GM23338 (cell line): Measurements from ENCODE around the gene TBX3. TPM values are rescaled to one million over a fixed set of nuclear protein-coding genes. Genes with fewer than 3 reads are reported as not detected.

Source experiments
- ATAC-seq: fragments of 200-7000 bp; cut with Tn5 transposase; 3 replicates; pipeline ENCODE4 v1.9.1; 2020
- DNase-seq: peaks from one replicate; pipeline ENCODE4 v3.0.0-alpha.2; 2015; ENCODE audit warnings: low spot score
- H2AFZ ChIP-seq: fragments of 200-600 bp; sonication (generic); 2 replicates; pipeline ENCODE4 v1.8.0; 2016; ENCODE audit warnings: antibody characterized with exemption, mild to moderate bottlenecking, moderate library complexity
- H3F3A ChIP-seq: fragments of 200-600 bp; sonication (generic); replicated peaks from 2 replicates; pipeline ENCODE4 v1.8.0; 2017; ENCODE audit warnings: antibody characterized with exemption, mixed run types, low read depth
- H3K27ac ChIP-seq: fragments of 200-600 bp; sonication (generic); 2 replicates; pipeline ENCODE4 v1.6.1; 2016; ENCODE audit warnings: low read depth
- H3K27me3 ChIP-seq: fragments of 200-600 bp; sonication (generic); 2 replicates; pipeline ENCODE4 v1.8.0; 2016; ENCODE audit warnings: mild to moderate bottlenecking, mixed run types, moderate library complexity; ENCODE audit not compliant: insufficient read depth
- H3K36me3 ChIP-seq: fragments of 200-600 bp; sonication (generic); 2 replicates; pipeline ENCODE4 v1.8.0; 2016; ENCODE audit warnings: mild to moderate bottlenecking; ENCODE audit not compliant: insufficient read depth
- H3K4me1 ChIP-seq: fragments of 200-600 bp; sonication (generic); 2 replicates; pipeline ENCODE4 v1.8.0; 2016; ENCODE audit warnings: mild to moderate bottlenecking, moderate library complexity; ENCODE audit not compliant: insufficient read depth
- H3K4me2 ChIP-seq: fragments of 200-600 bp; sonication (generic); 2 replicates; pipeline ENCODE4 v1.7.1; 2017; ENCODE audit warnings: mixed run types
- H3K4me3 ChIP-seq: fragments of 200-600 bp; sonication (generic); 2 replicates; pipeline ENCODE4 v1.6.1; 2016; ENCODE audit warnings: mixed run types
- H3K79me2 ChIP-seq: fragments of 200-600 bp; sonication (generic); replicated peaks from 2 replicates; pipeline ENCODE4 v1.8.0; 2017; ENCODE audit warnings: mild to moderate bottlenecking; ENCODE audit not compliant: insufficient read depth
- H3K9me2 ChIP-seq: fragments of 200-600 bp; sonication (generic); 2 replicates; pipeline ENCODE4 v1.8.0; 2017; ENCODE audit not compliant: insufficient read depth
- H4K20me1 ChIP-seq: fragments of 200-600 bp; sonication (generic); replicated peaks from 2 replicates; pipeline ENCODE4 v1.8.0; 2017; ENCODE audit warnings: mild to moderate bottlenecking; ENCODE audit not compliant: insufficient read depth
- H3K27ac Mint-ChIP-seq: 2 replicates; pipeline ENCODE4 v1.8.0; 2020; ENCODE audit warnings: inconsistent platforms, mild to moderate bottlenecking, moderate library complexity, mixed read lengths
- H3K27me3 Mint-ChIP-seq: 3 replicates; pipeline ENCODE4 v1.8.0; 2022; ENCODE audit warnings: low read depth, mild to moderate bottlenecking, moderate library complexity, mixed read lengths, inconsistent platforms; ENCODE audit not compliant: insufficient read depth, poor library complexity
- H3K36me3 Mint-ChIP-seq: 3 replicates; pipeline ENCODE4 v1.8.0; 2021; ENCODE audit warnings: low read depth, mild to moderate bottlenecking, inconsistent platforms, moderate library complexity, mixed read lengths
- H3K4me1 Mint-ChIP-seq: 3 replicates; pipeline ENCODE4 v1.8.0; 2020; ENCODE audit warnings: mild to moderate bottlenecking, inconsistent platforms, mixed read lengths
- H3K4me3 Mint-ChIP-seq: 3 replicates; pipeline ENCODE4 v1.8.0; 2021; ENCODE audit warnings: moderate library complexity, mild to moderate bottlenecking, inconsistent platforms, mixed read lengths
- H3K9me3 Mint-ChIP-seq: 3 replicates; pipeline ENCODE4 v1.8.0; 2020; ENCODE audit warnings: moderate library complexity, mild to moderate bottlenecking, inconsistent platforms, mixed read lengths
- CREB1 ChIP-seq: fragments of 250-450 bp; sonication (Bioruptor Pico); IDR thresholded peaks from 2 replicates; pipeline ENCODE4 v1.5.0; 2020; ENCODE audit warnings: low read depth, mild to moderate bottlenecking, moderate library complexity
- CTCF ChIP-seq, 2 experiments: fragments of 200-600 bp in 1 of 2; sonication (generic) in 1 of 2; conservative IDR thresholded peaks; 2 replicates each; pipeline versions ENCODE4 v1.5.1 to v1.6.1; 2016 to 2017; ENCODE audit warnings: antibody characterized with exemption in 2 of 2, low read depth in 2 of 2, mild to moderate bottlenecking in 2 of 2, moderate library complexity in 1 of 2
- EZH2 ChIP-seq: fragments of 200-600 bp; sonication (generic); IDR thresholded peaks from one replicate; pipeline ENCODE4 v1.8.0; 2017; ENCODE audit warnings: antibody characterized with exemption, mild to moderate bottlenecking, low read depth; ENCODE audit not compliant: unreplicated experiment
- EZH2phosphoT487 ChIP-seq: fragments of 200-600 bp; sonication (generic); IDR thresholded peaks from one replicate; pipeline ENCODE4 v1.8.1; 2018; ENCODE audit warnings: antibody characterized with exemption; ENCODE audit not compliant: unreplicated experiment
- JUNB ChIP-seq: IDR thresholded peaks from one replicate; pipeline ENCODE4 v1.6.1; 2016; ENCODE audit warnings: antibody characterized with exemption; ENCODE audit not compliant: unreplicated experiment
- NANOG ChIP-seq: IDR thresholded peaks from 2 replicates; pipeline ENCODE4 v1.6.1; 2016; ENCODE audit warnings: antibody characterized with exemption, borderline replicate concordance
- POLR2AphosphoS5 ChIP-seq: IDR thresholded peaks from 2 replicates; pipeline ENCODE4 v1.6.1; 2016; ENCODE audit warnings: antibody characterized with exemption, low read depth
- REST ChIP-seq: IDR thresholded peaks from one replicate; pipeline ENCODE4 v1.6.1; 2018; ENCODE audit warnings: antibody characterized with exemption; ENCODE audit not compliant: unreplicated experiment
- STAT1 ChIP-seq: IDR thresholded peaks from one replicate; pipeline ENCODE4 v1.6.1; 2016; ENCODE audit warnings: antibody characterized with exemption; ENCODE audit not compliant: unreplicated experiment
- ZNF114 ChIP-seq: fragments of 250-450 bp; sonication (Bioruptor Pico); IDR thresholded peaks from 2 replicates; pipeline ENCODE4 v1.5.0; 2020; ENCODE audit warnings: mild to moderate bottlenecking, moderate library complexity
- ZNF331 ChIP-seq: fragments of 250-450 bp; sonication (Bioruptor Pico); IDR thresholded peaks from 2 replicates; pipeline ENCODE4 v1.5.0; 2020; ENCODE audit warnings: low read depth, mild to moderate bottlenecking, moderate library complexity
- ZNF462 ChIP-seq: fragments of 250-450 bp; sonication (Bioruptor Pico); IDR thresholded peaks from 2 replicates; pipeline ENCODE4 v1.5.0; 2020; ENCODE audit warnings: mild to moderate bottlenecking, moderate library complexity
- polyA plus RNA-seq: library from polyadenylated mRNA; unstranded; fragments of >200 nt; fragmentation: Nextera tagmentation; extraction: Ambion mirVana; gene quantifications from 2 replicates; pipeline ENCODE4 v1.2.1, GENCODE V29; 2016
- total RNA-seq: library from RNA; depleted of rRNA; stranded (reverse); fragments of >200 nt; shearing (Covaris generic); gene quantifications from 2 replicates; pipeline ENCODE4 v1.2.3, GENCODE V29; 2014
- TF ChIP-seq, protein P1 (sequence below): IDR thresholded peaks from 2 replicates; pipeline ENCODE4 v1.6.1; 2016; ENCODE audit warnings: antibody characterized with exemption

The TBX3 gene
- total and polyA plus RNA-seq, 2 experiments from 2014 or later, result 0.18 to 0.24 TPM

- DNase-seq (no peak), ATAC-seq (no peak)
- Histone ChIP-seq H3K4me2 (peak overlapping the region; percentile 71), H3K4me1 (peaks cover 60% of the 10 kb centered on the region), H3K79me2 (no peaks in the 10 kb centered on the region), H3K27ac (no peak overlapping the region), H4K20me1 (peaks cover 10% of the 10 kb centered on the region; the same call in 1 of the 2 replicates), H2AFZ (no peak overlapping the region), H3K4me3 (peak overlapping the region; percentile 39), H3K27me3 (peaks cover 98% of the 10 kb centered on the region), H3K36me3 (no peaks in the 10 kb centered on the region), H3F3A (peaks cover 17% of the 10 kb centered on the region), H3K9me2 (no peaks in the 10 kb centered on the region)
- H3K27me3 Mint-ChIP-seq, result peaks cover 71% of the 10 kb centered on the region
- H3K27ac Mint-ChIP-seq, result no peak overlapping the region
- H3K4me3 Mint-ChIP-seq, result peak overlapping the region; percentile 55
- no peaks in the 10 kb centered on the region; the same call in 2 of the 3 replicates for H3K9me3 Mint-ChIP-seq
- TF ChIP-seq ZNF331 (CRISPR knock-in tag) (no peak), POLR2AphosphoS5 (no peak), STAT1 (no peak), REST (no peak), EZH2phosphoT487 (no peak), JUNB (no peak), CREB1 (CRISPR knock-in tag) (no peak), CTCF (conservative IDR thresholded peaks at IDR 0.05; ENCODE audit: low read depth in 2 of 2) (no peak), EZH2 (no peak), ZNF114 (CRISPR knock-in tag) (no peak), ZNF462 (CRISPR knock-in tag) (no peak), NANOG (no peak)
- TF ChIP-seq, protein P1, sequence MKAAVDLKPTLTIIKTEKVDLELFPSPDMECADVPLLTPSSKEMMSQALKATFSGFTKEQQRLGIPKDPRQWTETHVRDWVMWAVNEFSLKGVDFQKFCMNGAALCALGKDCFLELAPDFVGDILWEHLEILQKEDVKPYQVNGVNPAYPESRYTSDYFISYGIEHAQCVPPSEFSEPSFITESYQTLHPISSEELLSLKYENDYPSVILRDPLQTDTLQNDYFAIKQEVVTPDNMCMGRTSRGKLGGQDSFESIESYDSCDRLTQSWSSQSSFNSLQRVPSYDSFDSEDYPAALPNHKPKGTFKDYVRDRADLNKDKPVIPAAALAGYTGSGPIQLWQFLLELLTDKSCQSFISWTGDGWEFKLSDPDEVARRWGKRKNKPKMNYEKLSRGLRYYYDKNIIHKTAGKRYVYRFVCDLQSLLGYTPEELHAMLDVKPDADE, result no peak
- no peaks in the 10 kb centered on the region for H3K36me3 Mint-ChIP-seq
- peaks cover 47% of the 10 kb centered on the region for H3K4me1 Mint-ChIP-seq
These were observed 18.5 kb upstream of the TBX3 start for GRCh38 chr12:114702462-114702861.
